ENCODE data around the gene PFN1. TPM values are rescaled to one million over a fixed set of nuclear protein-coding genes. Genes with fewer than 3 reads are reported as not detected.

PFN1 gene
- total and polyA plus RNA-seq, 4 donors: 440 to 728 (median 548) TPM

- DNase-seq (no peak), ATAC-seq (ENCODE audit: low FRiP score) (peak; percentile 62)
- Histone ChIP-seq H3K36me3 (ENCODE audit: control insufficient read depth in 1 of 2, insufficient read depth in 2 of 2, low read length in 1 of 2) (peaks cover 0 to 6% of the 10 kb centered on the region in 2 donors), H3K4me3 (ENCODE audit: low read length in 2 of 2) (no peak overlapping the region), H3K4me1 (ENCODE audit: control insufficient read depth in 1 of 2, insufficient read depth in 2 of 2, low read length in 2 of 2) (no peaks in the 10 kb centered on the region), H3K27ac (ENCODE audit: low read depth in 1 of 2, low read length in 2 of 2) (no peak overlapping the region), H3K9me3 (ENCODE audit: control insufficient read depth, low read length) (no peaks in the 10 kb centered on the region), H3K27me3 (ENCODE audit: control insufficient read depth in 1 of 2, insufficient read depth in 2 of 2, low read length in 1 of 2) (no peaks in the 10 kb centered on the region)
- intact Hi-C loops (cut with DNase I): loop anchor here (5.0 to 10.0 kb wide), 2 partner anchors 84 to 188 kb away; partner anchors contain the start of genes CAMTA2 (in 2 of the 2) and ARRB2 (in 1 of the 2)
- WGBS, 2 donors: 38 to 42% methylated on average over 64 to 65 of the region's 65 CpGs
Observed at GRCh38 chr17:4900231-4901107, 47.9 kb downstream of the PFN1 start.

DNA sequence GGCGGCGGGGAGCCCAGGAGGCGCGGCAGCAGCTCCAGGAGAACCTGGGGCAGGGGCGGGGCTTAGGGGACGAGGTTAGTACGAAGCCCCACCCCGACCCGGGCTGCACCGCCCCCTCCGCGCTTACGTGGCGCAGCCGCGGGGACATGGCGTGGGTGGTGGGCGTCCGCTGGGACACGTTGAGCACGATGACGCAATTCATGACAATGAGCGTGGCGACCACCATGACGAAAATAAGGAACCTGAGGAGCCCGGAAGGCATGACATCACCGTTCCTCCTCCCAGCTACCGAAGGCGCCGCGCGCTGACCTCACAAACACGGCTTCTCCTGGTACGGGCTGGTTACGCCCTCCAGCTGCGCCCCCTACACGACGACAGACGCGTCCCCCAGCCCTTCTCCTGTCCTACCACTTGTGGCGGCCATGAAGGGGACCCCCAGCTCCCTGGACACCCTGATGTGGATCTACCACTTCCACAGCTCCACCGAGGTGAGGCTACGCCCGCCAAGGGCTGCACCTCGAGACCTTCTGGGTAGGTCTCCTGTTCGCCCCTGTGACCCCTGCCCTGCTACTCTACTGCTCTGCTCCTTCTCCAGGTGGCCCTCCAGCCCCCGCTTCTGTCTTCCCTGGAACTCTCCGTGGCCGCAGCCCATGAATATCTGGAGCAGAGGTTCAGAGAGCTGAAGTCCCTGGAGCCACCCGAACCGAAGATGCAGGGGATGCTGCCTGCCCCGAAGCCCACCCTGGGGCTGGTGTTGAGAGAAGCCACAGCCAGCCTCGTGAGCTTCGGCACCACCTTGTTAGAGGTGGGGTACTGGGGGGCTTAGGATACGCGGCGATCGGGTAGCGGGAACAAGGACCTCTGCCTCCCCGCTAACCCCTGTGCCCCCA is 48.7 kb downstream of the PFN1 start, which contains the start of gene C17orf107:
TSS of gene C17orf107 (plus strand) at position 196 of the 890 bp plus-strand sequence. CDS start at position 423, 227 bp downstream.
- H3K9me3 ChIP-seq (ENCODE audit: control insufficient read depth, low read length): no peaks in the 10 kb centered on the region
- H3K27me3 ChIP-seq (ENCODE audit: control insufficient read depth in 1 of 2, insufficient read depth in 2 of 2, low read length in 1 of 2): no peaks in the 10 kb centered on the region
- no peak within 1 kb of the TSS for H3K27ac ChIP-seq (ENCODE audit: low read depth in 1 of 2, low read length in 2 of 2)
- DNase-seq (peak; percentile 90 to 96), ATAC-seq (ENCODE audit: low FRiP score) (peak; percentile 75)
- no peaks in the 10 kb centered on the region for H3K4me1 ChIP-seq (ENCODE audit: control insufficient read depth in 1 of 2, insufficient read depth in 2 of 2, low read length in 2 of 2)
- H3K4me3 ChIP-seq (ENCODE audit: low read length in 2 of 2): peak within 1 kb of the TSS in 1 of 2 donors; percentile 2
- peaks cover 0 to 6% of the 10 kb centered on the region in 2 donors for H3K36me3 ChIP-seq (ENCODE audit: control insufficient read depth in 1 of 2, insufficient read depth in 2 of 2, low read length in 1 of 2)
- 12 to 15% methylated on average over 59 to 60 of the region's 60 CpGs for WGBS, 2 donors
- intact Hi-C loops (cut with DNase I): loop anchor here (5.0 to 10.0 kb wide), 3 partner anchors 85 to 187 kb away; partner anchors contain the start of genes CAMTA2 (in 2 of the 2), ARRB2 (in 1 of the 2), CXCL16 (in 1 of the 2) and ZMYND15 (in 1 of the 2)

- WGBS, 2 donors: 18 to 31% methylated on average over 32 to 34 of the region's 34 CpGs
- no peak overlapping the region for H3K27ac ChIP-seq (ENCODE audit: low read depth in 1 of 2, low read length in 2 of 2)
Observed at GRCh38 chr17:4898927-4899326, 49.4 kb downstream of the PFN1 start.

DNA sequence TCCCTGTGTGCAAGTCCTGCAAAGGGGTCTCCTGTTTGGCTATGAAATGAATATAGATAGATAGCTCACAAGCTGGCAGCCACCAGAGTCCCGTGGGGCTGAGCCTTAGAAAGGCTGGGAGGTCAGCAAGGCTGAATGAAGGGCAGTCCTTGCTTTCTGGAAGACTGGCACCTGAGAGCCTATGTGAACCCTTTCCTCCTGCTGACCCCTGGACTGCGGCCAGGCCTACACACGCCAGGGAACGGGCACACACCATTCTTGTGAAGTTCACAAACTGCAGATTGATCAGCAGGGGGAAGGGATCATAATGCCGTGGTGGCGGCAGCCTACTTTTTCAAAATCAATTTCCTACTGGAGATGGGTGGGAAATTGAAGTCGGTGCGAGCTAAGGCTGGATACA is 50.0 kb downstream of the PFN1 start:
- no peak for ATAC-seq (ENCODE audit: low FRiP score)
- intact Hi-C loops (cut with DNase I): loop anchor here in 1 of 2 donors (5.0 kb wide), 1 partner anchor 161 kb away; the partner anchor contains the start of genes CXCL16 and ZMYND15
- DNase-seq: no peak
- no peak overlapping the region for H3K27ac ChIP-seq (ENCODE audit: low read depth in 1 of 2, low read length in 2 of 2)
- H3K9me3 ChIP-seq (ENCODE audit: control insufficient read depth, low read length): no peaks in the 10 kb centered on the region
- H3K4me3 ChIP-seq (ENCODE audit: low read length in 2 of 2): no peak overlapping the region
- no peaks in the 10 kb centered on the region for H3K27me3 ChIP-seq (ENCODE audit: control insufficient read depth in 1 of 2, insufficient read depth in 2 of 2, low read length in 1 of 2)
- WGBS, 2 donors: 92 to 96% methylated on average over 8 of the region's 8 CpGs
- no peaks in the 10 kb centered on the region for H3K4me1 ChIP-seq (ENCODE audit: control insufficient read depth in 1 of 2, insufficient read depth in 2 of 2, low read length in 2 of 2)
- peaks cover 0 to 7% of the 10 kb centered on the region in 2 donors for H3K36me3 ChIP-seq (ENCODE audit: control insufficient read depth in 1 of 2, insufficient read depth in 2 of 2, low read length in 1 of 2)

More at GRCh38 chr17:4898927-4899326, 49.4 kb downstream of the PFN1 start:
- peaks cover 0 to 6% of the 10 kb centered on the region in 2 donors for H3K36me3 ChIP-seq (ENCODE audit: control insufficient read depth in 1 of 2, insufficient read depth in 2 of 2, low read length in 1 of 2)
- no peak for DNase-seq
- H3K4me1 ChIP-seq (ENCODE audit: control insufficient read depth in 1 of 2, insufficient read depth in 2 of 2, low read length in 2 of 2): no peaks in the 10 kb centered on the region
- no peak for ATAC-seq (ENCODE audit: low FRiP score)
- no peaks in the 10 kb centered on the region for H3K27me3 ChIP-seq (ENCODE audit: control insufficient read depth in 1 of 2, insufficient read depth in 2 of 2, low read length in 1 of 2)
- H3K9me3 ChIP-seq (ENCODE audit: control insufficient read depth, low read length): no peaks in the 10 kb centered on the region
- intact Hi-C loops (cut with DNase I): loop anchor here in 1 of 2 donors (5.0 kb wide), 1 partner anchor 162 kb away; the partner anchor contains the start of genes CXCL16 and ZMYND15
- peak overlapping the region in 1 of 2 donors; percentile 2 for H3K4me3 ChIP-seq (ENCODE audit: low read length in 2 of 2)

- Histone ChIP-seq H3K4me3 (ENCODE audit: low read length in 2 of 2) (no peak overlapping the region), H3K27me3 (ENCODE audit: control insufficient read depth in 1 of 2, insufficient read depth in 2 of 2, low read length in 1 of 2) (no peaks in the 10 kb centered on the region), H3K4me1 (ENCODE audit: control insufficient read depth in 1 of 2, insufficient read depth in 2 of 2, low read length in 2 of 2) (no peaks in the 10 kb centered on the region), H3K9me3 (ENCODE audit: control insufficient read depth, low read length) (no peaks in the 10 kb centered on the region), H3K36me3 (ENCODE audit: control insufficient read depth in 1 of 2, insufficient read depth in 2 of 2, low read length in 1 of 2) (peaks cover 0 to 7% of the 10 kb centered on the region in 2 donors), H3K27ac (ENCODE audit: low read depth in 1 of 2, low read length in 2 of 2) (no peak overlapping the region)
- ATAC-seq (ENCODE audit: low FRiP score) (no peak), DNase-seq (no peak)
- intact Hi-C loops (cut with DNase I): loop anchor here in 1 of 2 donors (5.0 kb wide), 1 partner anchor 160 kb away; the partner anchor contains the start of genes CXCL16 and ZMYND15
- WGBS, 2 donors: 90 to 94% methylated on average over 5 of the region's 5 CpGs
Observed at GRCh38 chr17:4897785-4898184, 50.5 kb downstream of the PFN1 start.

- Histone ChIP-seq H3K9me3 (ENCODE audit: control insufficient read depth, low read length) (no peaks in the 10 kb centered on the region), H3K4me1 (ENCODE audit: control insufficient read depth in 1 of 2, insufficient read depth in 2 of 2, low read length in 2 of 2) (no peaks in the 10 kb centered on the region), H3K36me3 (ENCODE audit: control insufficient read depth in 1 of 2, insufficient read depth in 2 of 2, low read length in 1 of 2) (peaks cover 0 to 7% of the 10 kb centered on the region in 2 donors), H3K27ac (ENCODE audit: low read depth in 1 of 2, low read length in 2 of 2) (no peak overlapping the region), H3K4me3 (ENCODE audit: low read length in 2 of 2) (no peak overlapping the region), H3K27me3 (ENCODE audit: control insufficient read depth in 1 of 2, insufficient read depth in 2 of 2, low read length in 1 of 2) (no peaks in the 10 kb centered on the region)
- DNase-seq (no peak), ATAC-seq (ENCODE audit: low FRiP score) (no peak)
- intact Hi-C loops (cut with DNase I): loop anchor here in 1 of 2 donors (5.0 kb wide), 1 partner anchor 160 kb away; the partner anchor contains the start of genes CXCL16 and ZMYND15
- 76 to 77% methylated on average over 10 of the region's 10 CpGs for WGBS, 2 donors
Observed at GRCh38 chr17:4897198-4897687, 51.1 kb downstream of the PFN1 start.

- Histone ChIP-seq H3K27ac (ENCODE audit: low read depth in 1 of 2, low read length in 2 of 2) (no peak overlapping the region), H3K4me3 (ENCODE audit: low read length in 2 of 2) (no peak overlapping the region), H3K9me3 (ENCODE audit: control insufficient read depth, low read length) (no peaks in the 10 kb centered on the region), H3K4me1 (ENCODE audit: control insufficient read depth in 1 of 2, insufficient read depth in 2 of 2, low read length in 2 of 2) (no peaks in the 10 kb centered on the region), H3K36me3 (ENCODE audit: control insufficient read depth in 1 of 2, insufficient read depth in 2 of 2, low read length in 1 of 2) (peaks cover 0 to 7% of the 10 kb centered on the region in 2 donors), H3K27me3 (ENCODE audit: control insufficient read depth in 1 of 2, insufficient read depth in 2 of 2, low read length in 1 of 2) (no peaks in the 10 kb centered on the region)
- no peak for ATAC-seq (ENCODE audit: low FRiP score)
- DNase-seq: no peak
- WGBS, 2 donors: 89 to 91% methylated on average over 27 of the region's 27 CpGs
- intact Hi-C loops (cut with DNase I): loop anchor here in 1 of 2 donors (5.0 kb wide), 1 partner anchor 159 kb away; the partner anchor contains the start of genes CXCL16 and ZMYND15
Observed at GRCh38 chr17:4896332-4897197, 51.8 kb downstream of the PFN1 start.

Data from aorta (tissue), 5 donors.